Measurements from ENCODE around the gene PHC3.
"Not testable (repeated sequence)": the region's sequence is repeated elsewhere in the genome, so short reads cannot be mapped to it uniquely, and the experiment has no call there.

PHC3 gene

DNA sequence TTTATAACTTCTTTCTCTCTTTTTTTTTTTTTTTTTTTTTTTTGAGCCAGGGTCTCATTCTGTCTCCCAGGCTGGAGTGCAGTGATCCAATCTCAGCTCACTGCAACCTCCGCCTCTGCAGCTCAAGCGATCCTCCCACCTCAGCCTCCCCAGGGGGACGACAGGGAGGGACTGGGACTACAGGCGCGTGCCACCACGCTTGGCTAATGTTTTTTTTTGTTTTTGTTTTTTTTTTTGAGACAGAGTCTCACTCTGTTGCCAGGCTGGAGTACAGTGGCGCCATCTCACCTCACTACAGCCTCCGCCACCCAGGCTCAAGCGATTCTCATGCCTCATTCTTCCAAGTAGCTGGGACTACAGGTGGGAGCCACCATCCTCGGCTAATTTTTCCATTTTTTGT, 23.0 kb upstream of the PHC3 start:
- TF ChIP-seq, protein P1, sequence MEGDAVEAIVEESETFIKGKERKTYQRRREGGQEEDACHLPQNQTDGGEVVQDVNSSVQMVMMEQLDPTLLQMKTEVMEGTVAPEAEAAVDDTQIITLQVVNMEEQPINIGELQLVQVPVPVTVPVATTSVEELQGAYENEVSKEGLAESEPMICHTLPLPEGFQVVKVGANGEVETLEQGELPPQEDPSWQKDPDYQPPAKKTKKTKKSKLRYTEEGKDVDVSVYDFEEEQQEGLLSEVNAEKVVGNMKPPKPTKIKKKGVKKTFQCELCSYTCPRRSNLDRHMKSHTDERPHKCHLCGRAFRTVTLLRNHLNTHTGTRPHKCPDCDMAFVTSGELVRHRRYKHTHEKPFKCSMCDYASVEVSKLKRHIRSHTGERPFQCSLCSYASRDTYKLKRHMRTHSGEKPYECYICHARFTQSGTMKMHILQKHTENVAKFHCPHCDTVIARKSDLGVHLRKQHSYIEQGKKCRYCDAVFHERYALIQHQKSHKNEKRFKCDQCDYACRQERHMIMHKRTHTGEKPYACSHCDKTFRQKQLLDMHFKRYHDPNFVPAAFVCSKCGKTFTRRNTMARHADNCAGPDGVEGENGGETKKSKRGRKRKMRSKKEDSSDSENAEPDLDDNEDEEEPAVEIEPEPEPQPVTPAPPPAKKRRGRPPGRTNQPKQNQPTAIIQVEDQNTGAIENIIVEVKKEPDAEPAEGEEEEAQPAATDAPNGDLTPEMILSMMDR (IDR thresholded peaks at IDR 0.05; ENCODE audit: low read depth, low read length, missing control alignments): no peak
- in situ Hi-C loops (cut with HindIII; ENCODE audit: low sequenced_read_pairs): no loop called here
- no peak overlapping the region for H3K4me3 ChIP-seq (ENCODE audit: low read depth, low read length)
- DNase-seq (ENCODE audit: low read depth): no peak

DNA sequence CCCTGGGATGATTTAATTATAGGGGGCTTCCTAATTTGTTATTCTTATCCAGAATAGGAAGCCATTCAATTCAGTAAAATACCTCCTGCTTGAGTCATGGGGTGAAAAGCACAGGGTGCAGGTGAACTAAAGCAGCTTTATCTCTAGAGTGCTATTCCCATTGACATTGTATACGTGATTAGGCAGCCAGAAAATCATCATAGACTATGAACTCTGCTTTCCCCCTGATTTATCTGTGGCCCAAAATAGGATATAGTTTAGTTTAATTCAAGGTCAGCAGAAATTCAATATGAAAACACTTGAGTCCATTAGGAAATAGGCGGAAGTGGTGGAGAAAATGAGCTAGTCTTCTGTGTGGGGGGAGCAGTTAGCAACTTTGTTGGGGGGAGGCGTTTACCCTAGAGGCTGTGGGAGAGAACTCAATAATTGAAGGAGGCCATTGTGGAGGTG, 22.5 kb upstream of the PHC3 start:
- DNase-seq (ENCODE audit: low read depth): no peak
- TF ChIP-seq, protein P1 (IDR thresholded peaks at IDR 0.05; ENCODE audit: low read depth, low read length, missing control alignments): no peak
- in situ Hi-C loops (cut with HindIII; ENCODE audit: low sequenced_read_pairs): no loop called here
- H3K4me3 ChIP-seq (ENCODE audit: low read depth, low read length): no peak overlapping the region

- no peak for DNase-seq (ENCODE audit: low read depth)
- no peak overlapping the region for H3K4me3 ChIP-seq (ENCODE audit: low read depth, low read length)
- in situ Hi-C loops (cut with HindIII; ENCODE audit: low sequenced_read_pairs): no loop called here
- TF ChIP-seq, protein P1 (IDR thresholded peaks at IDR 0.05; ENCODE audit: low read depth, low read length, missing control alignments): no peak
Observed at GRCh38 chr3:170203457-170203856, 21.9 kb upstream of the PHC3 start.

- in situ Hi-C loops (cut with HindIII; ENCODE audit: low sequenced_read_pairs): no loop called here
- no peak overlapping the region for H3K4me3 ChIP-seq (ENCODE audit: low read depth, low read length)
- no peak for DNase-seq (ENCODE audit: low read depth)
- TF ChIP-seq, protein P1 (IDR thresholded peaks at IDR 0.05; ENCODE audit: low read depth, low read length, missing control alignments): no peak
Observed at GRCh38 chr3:170201527-170201926, 20.0 kb upstream of the PHC3 start.

- no peak overlapping the region for H3K4me3 ChIP-seq (ENCODE audit: low read depth, low read length)
- TF ChIP-seq, protein P1 (IDR thresholded peaks at IDR 0.05; ENCODE audit: low read depth, low read length, missing control alignments): no peak
- in situ Hi-C loops (cut with HindIII; ENCODE audit: low sequenced_read_pairs): no loop called here
- DNase-seq (ENCODE audit: low read depth): no peak
Observed at GRCh38 chr3:170200987-170201386, 19.5 kb upstream of the PHC3 start.

- in situ Hi-C loops (cut with HindIII; ENCODE audit: low sequenced_read_pairs): no loop called here
- TF ChIP-seq, protein P1 (IDR thresholded peaks at IDR 0.05; ENCODE audit: low read depth, low read length, missing control alignments): no peak
- no peak for DNase-seq (ENCODE audit: low read depth)
- no peak overlapping the region for H3K4me3 ChIP-seq (ENCODE audit: low read depth, low read length)
Observed at GRCh38 chr3:170196833-170197232, 15.3 kb upstream of the PHC3 start.

GRCh38 chr3:170195759-170196158, 14.2 kb upstream of the PHC3 start:
- in situ Hi-C loops (cut with HindIII; ENCODE audit: low sequenced_read_pairs); DNase-seq (ENCODE audit: low read depth): not testable (repeated sequence)

More at GRCh38 chr3:170195759-170196158, 14.2 kb upstream of the PHC3 start:
- H3K4me3 ChIP-seq (ENCODE audit: low read depth, low read length): not testable (repeated sequence)
